SK-N-SH (cell line): ENCODE results near the gene SLX4IP. TPM values are rescaled to one million over a fixed set of nuclear protein-coding genes. Genes with fewer than 3 reads are reported as not detected.
A peak's percentile ranks its signal among the peaks of the same experiment; 100 is the strongest.

Source experiments
- CTCF ChIA-PET: fragments of 300-600, 350-600 bp; formaldehyde crosslinking; extraction: SDS; loops from one replicate; lab custom pipeline; 2021; lab: Yijun Ruan, JAX
- POLR2A ChIA-PET: fragments of 350-600 bp; sonication (Branson Sonifier 250); formaldehyde crosslinking; extraction: SDS; loops from one replicate; lab custom pipeline; 2020; ENCODE audit warnings: antibody characterized with exemption, inconsistent platforms; lab: Yijun Ruan, JAX
- DNase-seq: peaks from one replicate; pipeline ENCODE4 v3.0.0; 2012
- H2AFZ ChIP-seq: fragments of 200-600 bp; sonication (generic); 2 replicates; pipeline ENCODE4 v1.8.1; 2016; ENCODE audit warnings: antibody characterized with exemption, mild to moderate bottlenecking, low read depth
- H3F3A ChIP-seq: fragments of 200-600 bp; sonication (generic); replicated peaks from 2 replicates; pipeline ENCODE3; 2016; ENCODE audit warnings: antibody characterized with exemption, mild to moderate bottlenecking; ENCODE audit not compliant: insufficient read depth
- H3K27ac ChIP-seq, 2 experiments: fragments of 200-500 bp in 1 of 2; fragments of 200-600 bp in 1 of 2; sonication (Bioruptor generic) in 1 of 2; sonication (generic), shearing (Covaris generic) in 1 of 2; 2 replicates each; pipeline versions ENCODE4 v1.5.1 to v1.6.1; 2014 to 2016; ENCODE audit warnings: low read depth in 2 of 2, inconsistent platforms in 1 of 2, low read length in 1 of 2, mild to moderate bottlenecking in 1 of 2, mixed read lengths in 1 of 2
- H3K27me3 ChIP-seq: fragments of 200-600 bp; sonication (generic), shearing (Covaris generic); 2 replicates; pipeline ENCODE4 v1.6.1; 2016; ENCODE audit warnings: mixed run types; ENCODE audit not compliant: insufficient read depth
- H3K36me3 ChIP-seq, 2 experiments: fragments of 200-500 bp in 1 of 2; fragments of 200-600 bp in 1 of 2; sonication (Bioruptor generic) in 1 of 2; sonication (generic) in 1 of 2; replicated peaks in 1 of 2; 2 replicates each; pipeline versions ENCODE3 to v1.5.1; 2014 to 2016; ENCODE audit warnings: low read length in 1 of 2, mild to moderate bottlenecking in 1 of 2; ENCODE audit not compliant: insufficient read depth in 2 of 2, control insufficient read depth in 1 of 2
- H3K4me1 ChIP-seq, 2 experiments: fragments of 200-500 bp in 1 of 2; fragments of 200-600 bp in 1 of 2; sonication (Bioruptor generic) in 1 of 2; sonication (generic), shearing (Covaris generic) in 1 of 2; 2 replicates each; pipeline versions ENCODE4 v1.5.1 to v1.6.1; 2014 to 2016; ENCODE audit warnings: low read depth in 1 of 2, low read length in 1 of 2, mixed run types in 1 of 2; ENCODE audit not compliant: insufficient read depth in 2 of 2, control insufficient read depth in 1 of 2
- H3K4me2 ChIP-seq: fragments of 200-600 bp; sonication (generic), shearing (Covaris generic); 2 replicates; pipeline ENCODE4 v1.6.1; 2017; ENCODE audit warnings: mixed run types
- H3K4me3 ChIP-seq, 2 experiments: fragments of 200-500 bp in 1 of 2; fragments of 200-600 bp in 1 of 2; sonication (Bioruptor generic) in 1 of 2; sonication (generic), shearing (Covaris generic) in 1 of 2; 2 replicates each; pipeline versions ENCODE4 v1.5.1 to v1.8.1; 2014 to 2016; ENCODE audit warnings: low read depth in 2 of 2, inconsistent platforms in 1 of 2, low read length in 1 of 2, mild to moderate bottlenecking in 1 of 2, mixed read lengths in 1 of 2, moderate library complexity in 1 of 2
- H3K79me2 ChIP-seq: fragments of 200-600 bp; sonication (generic); 2 replicates; pipeline ENCODE4 v1.8.1; 2017; ENCODE audit warnings: mild to moderate bottlenecking; ENCODE audit not compliant: insufficient read depth
- H3K9ac ChIP-seq: fragments of 200-600 bp; sonication (generic); 2 replicates; pipeline ENCODE4 v1.6.1; 2017; ENCODE audit warnings: mixed run types
- H3K9me2 ChIP-seq: fragments of 200-600 bp; sonication (generic); 2 replicates; pipeline ENCODE4 v1.6.1; 2017; ENCODE audit warnings: mixed run types
- H3K9me3 ChIP-seq: fragments of 200-600 bp; sonication (generic); 2 replicates; pipeline ENCODE4 v1.6.1; 2017; ENCODE audit warnings: mixed run types, mild to moderate bottlenecking, moderate library complexity
- H4K20me1 ChIP-seq: fragments of 200-600 bp; sonication (generic); 2 replicates; pipeline ENCODE4 v1.6.1; 2017; ENCODE audit warnings: mild to moderate bottlenecking, mixed run types; ENCODE audit not compliant: insufficient read depth
- ELF1 ChIP-seq: IDR thresholded peaks from 2 replicates; pipeline ENCODE4 v1.4.0; 2012
- EP300 ChIP-seq, 2 experiments: IDR thresholded peaks; 2 replicates each; pipeline versions ENCODE4 v1.4.0 to v1.6.1; 2012; ENCODE audit warnings: borderline replicate concordance in 1 of 2, low read depth in 1 of 2, low read length in 1 of 2
- EZH2phosphoT487 ChIP-seq: fragments of 200-600 bp; sonication (generic); IDR thresholded peaks from 2 replicates; pipeline ENCODE4 v1.6.1; 2017; ENCODE audit warnings: low read depth, mixed run types, mild to moderate bottlenecking, antibody characterized with exemption, moderate library complexity, borderline replicate concordance
- FOSL2 ChIP-seq: IDR thresholded peaks from 2 replicates; pipeline ENCODE4 v1.4.0; 2012; ENCODE audit warnings: low read depth, mild to moderate bottlenecking, moderate library complexity, borderline replicate concordance
- FOXJ3 ChIP-seq: sonication (generic); formaldehyde crosslinking; IDR thresholded peaks from 2 replicates; pipeline ENCODE4 v1.5.1; 2020; ENCODE audit warnings: mild to moderate bottlenecking, missing genetic modification reagents
- FOXM1 ChIP-seq: IDR thresholded peaks from 2 replicates; pipeline ENCODE4 v1.4.0; 2012; ENCODE audit warnings: low read depth, mild to moderate bottlenecking
- GABPA ChIP-seq: IDR thresholded peaks from 2 replicates; pipeline ENCODE4 v1.4.0; 2012; ENCODE audit warnings: low read depth, mild to moderate bottlenecking
- GATA2 ChIP-seq: sonication (generic); formaldehyde crosslinking; IDR thresholded peaks from 2 replicates; pipeline ENCODE4 v1.5.0; 2020; ENCODE audit warnings: mild to moderate bottlenecking, missing genetic modification reagents
- JUND ChIP-seq: IDR thresholded peaks from 2 replicates; pipeline ENCODE4 v1.4.0; 2012
- MEF2A ChIP-seq: IDR thresholded peaks from 2 replicates; pipeline ENCODE4 v1.4.0; 2012; ENCODE audit warnings: low read depth, borderline replicate concordance
- MXI1 ChIP-seq: IDR thresholded peaks from 2 replicates; pipeline ENCODE4 v1.6.1; 2012; ENCODE audit warnings: mild to moderate bottlenecking, low read depth, low read length, improper control_type of control experiment
- NFIC ChIP-seq: IDR thresholded peaks from 2 replicates; pipeline ENCODE4 v1.4.0; 2012; ENCODE audit warnings: borderline replicate concordance
- RCOR1 ChIP-seq: fragments of 150-350 bp; IDR thresholded peaks from 2 replicates; pipeline ENCODE4 v1.6.1; 2017; ENCODE audit warnings: antibody characterized with exemption, low read length
- SMC3 ChIP-seq: IDR thresholded peaks from 2 replicates; pipeline ENCODE4 v1.6.1; 2012; ENCODE audit warnings: low read depth, low read length, improper control_type of control experiment
- TAF1 ChIP-seq: IDR thresholded peaks from 2 replicates; pipeline ENCODE4 v1.6.1; 2012; ENCODE audit warnings: low read depth, mild to moderate bottlenecking, low read length, moderate library complexity, borderline replicate concordance
- WGBS: methylation state at CpG from one replicate; pipeline ENCODE4 v1.1.6; 2017; ENCODE audit warnings: low lambda C conversion rate; 5-methylcytosine and 5-hydroxymethylcytosine counted together
- polyA plus RNA-seq, 3 experiments: library from polyadenylated mRNA; depleted of rRNA; stranded (reverse); fragments of >200 nt; gene quantifications; 2 replicates each; pipeline ENCODE4 v1.2.3, GENCODE V29; 2012
- TF ChIP-seq, protein P1 (sequence below): fragments of 200-600 bp; sonication (generic); IDR thresholded peaks from 2 replicates; pipeline ENCODE4 v1.6.1; 2017; ENCODE audit warnings: antibody characterized with exemption, mild to moderate bottlenecking, moderate library complexity

Gene SLX4IP
- polyA plus RNA-seq, 1 of the 3 experiments (the other 2 are of a cell fraction), result 1.3 TPM

DNA sequence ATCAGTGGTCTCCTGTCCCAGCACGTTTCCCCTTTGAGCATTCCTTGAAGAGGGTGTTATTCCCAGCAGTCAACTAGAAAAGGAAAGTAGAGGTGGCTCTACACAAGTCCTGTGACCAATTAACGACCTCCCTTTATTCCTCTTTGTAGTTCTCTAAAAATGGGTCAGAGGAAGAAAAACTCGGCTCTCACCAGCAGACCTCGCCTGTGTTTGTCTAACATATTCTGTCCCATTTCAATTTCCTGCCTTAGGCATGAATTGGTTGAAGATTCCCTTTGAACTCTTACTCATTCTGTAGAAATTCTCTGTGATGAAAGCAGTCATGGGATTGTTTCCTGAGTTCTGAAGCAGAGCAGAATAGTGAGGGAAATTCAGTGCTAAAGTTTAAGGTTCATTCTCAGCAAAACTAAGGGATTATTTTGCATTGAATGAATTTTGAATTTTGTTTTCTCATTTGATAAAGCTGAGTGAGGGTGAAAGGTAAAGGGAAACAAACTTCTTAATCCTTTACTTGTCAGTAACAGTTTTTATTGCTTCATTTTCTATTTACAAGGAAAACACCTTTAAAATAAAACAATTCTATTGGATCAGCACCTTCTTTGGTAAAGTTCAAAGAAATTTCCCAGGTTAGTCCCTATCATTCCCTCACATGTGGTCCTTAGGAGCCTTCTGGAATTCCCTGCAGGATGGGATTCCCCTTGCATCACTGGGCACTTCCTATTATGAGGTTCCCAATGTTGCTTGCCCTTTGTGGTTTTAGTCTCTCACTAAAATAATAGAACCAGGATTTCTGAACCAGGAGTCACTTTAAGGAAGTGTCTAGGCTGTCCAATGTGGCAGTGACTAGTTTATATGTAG, 105.8 kb downstream of the SLX4IP start:
- H3K27me3 ChIP-seq, result no peaks in the 10 kb centered on the region
- H3K9me3 ChIP-seq, result no peaks in the 10 kb centered on the region
- H3K36me3 ChIP-seq, result no peaks in the 10 kb centered on the region
- H3K9me2 ChIP-seq, result no peaks in the 10 kb centered on the region
- H3K9ac ChIP-seq, result peak overlapping the region; percentile 20; the same call in 1 of the 2 replicates
- WGBS, result 36% methylated on average over 4 of the region's 4 CpGs
- peaks cover 15% of the 10 kb centered on the region for H3F3A ChIP-seq
- peak overlapping the region in 1 of 2 experiments; percentile 92; a peak in 2 of 4 replicates for H3K27ac ChIP-seq
- TF ChIP-seq RCOR1, result no peak
- no peak for TF ChIP-seq ELF1
- TF ChIP-seq SMC3, result no peak
- no peak for TF ChIP-seq EP300 (IDR thresholded peaks at IDR 0.05; ENCODE audit: borderline replicate concordance in 1 of 2, low read depth in 1 of 2, low read length in 1 of 2)
- TF ChIP-seq EZH2phosphoT487, result no peak
- TF ChIP-seq, protein P1, sequence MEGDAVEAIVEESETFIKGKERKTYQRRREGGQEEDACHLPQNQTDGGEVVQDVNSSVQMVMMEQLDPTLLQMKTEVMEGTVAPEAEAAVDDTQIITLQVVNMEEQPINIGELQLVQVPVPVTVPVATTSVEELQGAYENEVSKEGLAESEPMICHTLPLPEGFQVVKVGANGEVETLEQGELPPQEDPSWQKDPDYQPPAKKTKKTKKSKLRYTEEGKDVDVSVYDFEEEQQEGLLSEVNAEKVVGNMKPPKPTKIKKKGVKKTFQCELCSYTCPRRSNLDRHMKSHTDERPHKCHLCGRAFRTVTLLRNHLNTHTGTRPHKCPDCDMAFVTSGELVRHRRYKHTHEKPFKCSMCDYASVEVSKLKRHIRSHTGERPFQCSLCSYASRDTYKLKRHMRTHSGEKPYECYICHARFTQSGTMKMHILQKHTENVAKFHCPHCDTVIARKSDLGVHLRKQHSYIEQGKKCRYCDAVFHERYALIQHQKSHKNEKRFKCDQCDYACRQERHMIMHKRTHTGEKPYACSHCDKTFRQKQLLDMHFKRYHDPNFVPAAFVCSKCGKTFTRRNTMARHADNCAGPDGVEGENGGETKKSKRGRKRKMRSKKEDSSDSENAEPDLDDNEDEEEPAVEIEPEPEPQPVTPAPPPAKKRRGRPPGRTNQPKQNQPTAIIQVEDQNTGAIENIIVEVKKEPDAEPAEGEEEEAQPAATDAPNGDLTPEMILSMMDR, result no peak
- TF ChIP-seq JUND, result peak; percentile 36
- no peak for TF ChIP-seq FOXJ3 (CRISPR knock-in tag)
- no peak for TF ChIP-seq MXI1
- no peak for TF ChIP-seq MEF2A
- TF ChIP-seq GATA2, result no peak
- TF ChIP-seq FOSL2, result peak; percentile 24; the same call in 1 of the 2 replicates
- no peak for TF ChIP-seq GABPA
- TF ChIP-seq FOXM1, result no peak
- TF ChIP-seq NFIC, result no peak
- TF ChIP-seq TAF1, result no peak
- DNase-seq, result no peak
- peak overlapping the region; percentile 38 for H3K4me2 ChIP-seq
- no peak overlapping the region for H2AFZ ChIP-seq
- H4K20me1 ChIP-seq, result no peaks in the 10 kb centered on the region
- CTCF ChIA-PET, result interaction anchor here (1.9 kb wide), 1 partner anchor 12 kb away, joined by 4 read pairs; no protein-coding TSS in a partner anchor
- H3K4me3 ChIP-seq, result no peak overlapping the region
- POLR2A ChIA-PET, result no interaction called here
- peaks cover 2 to 41% of the 10 kb centered on the region in 2 experiments; a peak in 2 of 4 replicates for H3K4me1 ChIP-seq
- no peaks in the 10 kb centered on the region for H3K79me2 ChIP-seq
